HG03064 (cell line): ENCODE results near the gene HGFAC.

ENCODE experiments used
- ATAC-seq: cut with Tn5 transposase; IDR thresholded peaks from one replicate; pipeline ENCODE4 v1.9.1; 2021; ENCODE audit warnings: low read depth; ENCODE audit not compliant: unreplicated experiment

The HGFAC gene

DNA sequence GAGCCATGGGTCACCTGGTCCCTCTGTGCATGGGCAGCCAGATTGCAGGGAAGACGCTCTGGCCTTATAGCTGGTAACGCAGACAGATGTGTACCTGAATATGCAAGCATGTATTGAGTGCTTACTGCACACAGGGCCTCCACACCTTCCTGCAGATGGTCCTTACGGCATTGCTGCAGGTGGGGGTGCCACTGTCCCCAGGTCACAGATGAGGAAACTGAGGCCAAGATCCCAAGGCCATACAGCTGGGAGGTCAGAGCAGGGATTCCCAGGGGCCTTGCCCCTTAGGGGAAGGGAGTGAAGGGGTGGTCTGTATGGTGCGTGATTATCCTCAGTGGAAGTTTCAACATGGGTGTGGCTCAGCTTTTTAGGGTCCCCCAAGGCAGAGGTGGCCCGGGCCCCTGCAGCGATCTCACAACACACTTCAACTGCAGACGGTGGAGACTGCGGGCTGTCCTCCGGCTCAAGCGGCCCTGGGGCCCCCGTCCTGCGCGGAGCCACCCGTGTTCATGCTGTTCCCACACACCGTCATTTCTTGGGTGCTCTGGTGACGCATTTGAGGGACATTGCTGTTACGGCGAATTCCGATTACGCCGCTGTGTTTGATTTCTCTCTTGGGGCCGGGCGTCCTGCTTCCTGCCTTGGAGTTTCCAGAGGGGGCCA lies 29.5 kb downstream of the HGFAC start:
- no peak for ATAC-seq

DNA sequence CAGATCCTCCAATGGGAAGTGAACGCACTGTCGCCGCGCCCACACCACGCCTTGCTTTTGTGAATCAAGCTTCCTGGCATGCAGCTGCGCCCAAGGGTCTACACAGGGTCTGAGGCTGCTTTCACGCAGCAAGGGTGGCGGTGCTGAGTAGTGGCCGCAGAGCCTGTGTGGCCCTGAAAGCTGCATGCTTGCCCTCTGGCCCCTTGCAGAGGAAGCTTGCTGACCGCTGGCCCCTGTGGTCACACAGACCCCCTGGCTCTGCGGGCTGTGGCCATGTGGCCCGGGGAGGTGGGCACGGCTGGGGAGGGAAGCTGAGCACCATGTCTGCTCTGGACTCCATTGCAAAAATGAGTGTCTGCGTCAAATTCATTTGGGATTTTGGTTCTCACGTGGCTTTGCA lies 30.1 kb downstream of the HGFAC start:
- no peak for ATAC-seq

DNA sequence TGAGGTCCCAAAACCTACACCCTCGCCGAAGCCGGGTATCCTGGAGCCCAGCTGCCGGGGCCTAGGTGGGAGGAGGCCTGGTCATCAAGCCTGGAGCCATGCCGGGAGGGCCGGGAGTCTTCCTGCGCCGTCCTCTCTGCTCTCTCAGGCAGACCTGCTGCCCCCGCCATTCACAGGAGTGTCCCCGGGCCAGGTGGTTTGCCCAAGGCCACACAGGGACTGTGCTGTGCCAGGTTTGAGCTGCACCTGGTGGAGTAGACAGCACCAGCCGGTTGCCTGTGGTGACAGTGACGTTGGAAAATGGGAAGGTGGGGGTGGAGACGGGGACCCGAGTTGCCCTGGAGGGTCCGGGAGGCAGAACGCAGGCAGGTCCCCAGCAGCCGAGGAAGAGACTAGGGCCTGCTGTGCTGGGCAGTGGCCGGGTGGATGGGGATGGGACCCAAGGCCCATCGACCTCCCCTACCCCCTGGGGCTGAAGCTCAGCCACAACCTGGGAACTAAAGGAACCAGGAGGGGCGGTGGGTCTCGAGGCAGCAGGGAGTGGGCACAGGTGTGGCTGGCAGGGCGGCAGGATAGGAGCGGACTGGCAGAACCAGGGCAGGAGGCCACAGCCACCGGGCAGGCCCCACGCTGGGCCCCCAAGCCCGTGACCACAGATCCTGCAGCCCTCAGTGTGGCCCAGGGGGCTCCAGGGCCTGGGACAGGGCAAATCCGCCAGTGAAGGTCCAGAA lies 30.8 kb downstream of the HGFAC start:
- ATAC-seq, result no peak

DNA sequence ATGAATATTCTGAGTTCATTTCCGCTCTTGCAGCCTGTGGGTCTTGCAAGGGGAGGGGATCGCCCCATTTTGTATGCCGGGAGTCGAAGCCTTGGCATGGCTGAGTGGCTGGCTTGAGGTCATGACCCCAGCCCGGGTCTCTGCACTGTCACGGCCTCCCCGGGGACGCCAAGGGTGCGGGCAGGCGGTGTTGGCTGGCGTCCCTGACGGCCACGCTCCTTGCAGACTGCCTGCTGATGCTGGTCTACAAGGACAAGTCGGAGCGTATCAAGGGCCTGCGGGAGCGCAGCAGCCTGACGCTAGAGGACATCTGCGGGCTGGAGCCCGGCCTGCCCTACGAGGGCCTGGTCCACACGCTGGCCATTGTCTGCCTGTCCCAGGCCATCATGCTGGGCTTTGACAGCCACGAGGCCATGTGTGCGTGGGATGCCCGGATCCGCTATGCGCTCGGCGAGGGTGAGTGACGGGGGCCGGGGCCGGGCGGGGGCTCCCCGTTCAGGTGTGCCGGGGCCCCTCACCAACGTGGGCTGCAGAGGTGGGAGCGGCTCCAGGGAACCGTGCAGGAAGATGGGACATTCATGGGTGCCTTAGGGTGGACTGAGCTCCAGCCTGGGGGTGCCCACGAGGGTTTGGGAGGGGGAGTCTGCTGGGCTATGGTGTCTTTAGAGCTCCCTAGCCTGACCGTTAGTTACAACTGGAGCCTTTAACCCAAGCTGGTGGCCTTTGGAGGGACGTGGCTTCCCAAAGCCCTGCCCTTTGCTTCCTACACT lies 31.6 kb downstream of the HGFAC start:
- ATAC-seq, result no peak

DNA sequence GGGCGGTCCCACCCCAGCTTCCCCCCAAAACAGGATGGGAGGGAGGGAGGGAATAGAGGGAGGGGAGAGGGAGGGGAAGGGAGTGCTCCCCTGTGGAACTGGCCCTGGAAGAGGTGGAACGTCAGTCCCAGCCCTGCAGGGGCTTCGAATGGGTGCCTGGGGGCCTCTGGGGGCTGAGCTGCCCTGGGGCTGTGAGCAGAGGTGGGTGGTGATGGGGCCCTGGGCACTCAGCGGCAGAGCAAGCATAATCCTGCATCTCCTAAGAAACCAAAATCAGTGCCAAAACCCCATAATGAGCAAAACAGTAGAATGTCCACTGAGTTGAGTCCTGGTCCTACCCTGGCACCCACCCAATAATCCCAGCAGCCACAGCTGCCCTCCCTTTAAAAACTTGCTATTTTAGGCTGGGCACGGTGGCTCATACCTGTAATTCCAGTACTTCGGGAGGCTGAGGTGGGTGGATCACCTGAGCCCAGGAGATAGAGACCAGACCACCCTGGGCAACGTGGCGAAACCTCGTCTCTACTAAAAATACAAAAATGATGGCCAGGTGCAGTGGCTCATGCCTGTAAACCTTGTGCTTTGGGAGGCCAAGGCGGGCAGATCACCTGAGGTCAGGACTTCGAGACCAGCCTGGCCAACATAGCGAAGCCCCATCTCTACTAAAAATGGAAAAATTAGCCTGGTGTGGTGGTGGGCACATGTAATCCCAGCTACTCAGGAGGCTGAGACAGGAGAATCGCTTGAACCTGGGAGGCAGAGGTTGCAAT lies 32.4 kb downstream of the HGFAC start:
- ATAC-seq, result no peak

DNA sequence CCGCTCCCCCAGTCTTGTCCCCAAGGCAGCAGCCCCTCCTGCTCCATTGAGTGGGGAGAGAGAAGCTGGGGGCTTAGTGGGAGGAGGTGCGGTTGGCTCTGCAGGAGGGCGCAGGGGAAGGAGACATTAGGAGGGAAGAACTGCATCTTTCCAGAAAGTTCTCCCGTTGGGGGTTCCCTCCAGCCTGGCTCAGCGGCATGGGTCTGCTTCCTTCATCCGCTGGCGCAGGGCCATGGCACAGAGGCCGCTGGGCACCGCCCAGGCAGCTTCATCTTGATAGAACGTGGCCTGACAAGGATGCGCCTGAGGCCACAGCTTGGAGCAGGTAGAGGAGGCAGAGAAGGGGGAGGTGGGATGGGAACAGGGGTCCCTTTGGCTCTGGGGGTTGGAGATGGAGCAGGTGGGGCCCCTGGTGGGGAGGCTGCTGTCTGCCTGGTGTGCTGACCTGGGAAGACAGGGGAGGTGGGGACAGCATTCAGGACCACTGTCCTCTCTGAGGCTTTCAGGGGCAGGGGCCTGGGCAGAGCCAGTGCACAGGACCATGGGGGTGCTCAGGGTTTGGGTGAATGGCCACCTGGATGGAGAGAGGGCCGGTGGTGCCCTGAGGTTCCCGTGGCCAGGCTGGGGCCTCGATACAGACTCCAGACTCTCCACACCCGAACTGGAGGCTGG lies 33.4 kb downstream of the HGFAC start:
- no peak for ATAC-seq

DNA sequence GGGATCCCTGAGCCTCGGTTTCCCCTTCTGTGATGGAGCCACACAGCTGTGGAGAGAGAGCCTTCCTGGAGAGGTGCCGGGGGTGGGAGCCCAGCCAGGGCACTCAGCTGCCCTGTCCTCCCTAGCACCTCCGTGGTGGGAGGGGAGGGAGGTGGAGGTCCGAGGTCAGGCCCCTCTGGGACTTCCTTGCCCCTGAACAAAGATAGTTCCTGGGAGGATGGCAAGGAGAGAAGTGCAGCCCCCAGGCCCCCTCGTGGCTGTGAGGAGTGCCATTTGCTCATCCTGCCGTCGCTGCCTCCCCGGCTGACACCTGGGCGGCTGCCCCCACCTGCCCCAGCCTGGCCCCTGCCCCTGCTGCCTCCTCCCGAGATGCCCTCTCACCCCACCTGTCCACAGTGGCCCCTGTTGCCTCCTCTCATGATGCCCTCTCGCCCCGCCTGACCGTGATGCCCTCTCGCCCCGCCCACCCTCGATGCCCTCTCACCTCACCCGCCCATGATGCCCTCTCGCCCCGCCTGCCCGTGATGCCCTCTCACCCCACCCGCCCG lies 34.0 kb downstream of the HGFAC start:
- no peak for ATAC-seq

DNA sequence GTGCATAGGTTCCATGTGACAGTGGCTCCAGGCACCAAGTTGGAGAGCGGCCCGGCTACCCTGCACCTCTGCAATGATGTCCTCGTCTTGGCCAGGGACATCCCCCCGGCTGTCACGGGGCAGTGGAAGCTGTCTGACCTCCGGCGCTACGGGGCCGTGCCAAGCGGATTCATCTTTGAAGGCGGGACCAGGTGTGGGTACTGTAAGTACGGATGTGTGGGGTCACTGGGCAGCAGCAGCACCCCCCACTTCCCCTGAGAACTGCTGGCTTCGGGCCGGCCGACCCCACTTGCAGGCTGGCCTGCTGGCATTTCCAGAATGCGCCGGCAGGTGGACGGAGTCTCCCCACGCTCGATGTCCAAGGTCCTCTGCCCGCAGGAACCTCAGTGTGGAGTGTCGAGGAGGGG lies 34.6 kb downstream of the HGFAC start:
- ATAC-seq, result no peak

DNA sequence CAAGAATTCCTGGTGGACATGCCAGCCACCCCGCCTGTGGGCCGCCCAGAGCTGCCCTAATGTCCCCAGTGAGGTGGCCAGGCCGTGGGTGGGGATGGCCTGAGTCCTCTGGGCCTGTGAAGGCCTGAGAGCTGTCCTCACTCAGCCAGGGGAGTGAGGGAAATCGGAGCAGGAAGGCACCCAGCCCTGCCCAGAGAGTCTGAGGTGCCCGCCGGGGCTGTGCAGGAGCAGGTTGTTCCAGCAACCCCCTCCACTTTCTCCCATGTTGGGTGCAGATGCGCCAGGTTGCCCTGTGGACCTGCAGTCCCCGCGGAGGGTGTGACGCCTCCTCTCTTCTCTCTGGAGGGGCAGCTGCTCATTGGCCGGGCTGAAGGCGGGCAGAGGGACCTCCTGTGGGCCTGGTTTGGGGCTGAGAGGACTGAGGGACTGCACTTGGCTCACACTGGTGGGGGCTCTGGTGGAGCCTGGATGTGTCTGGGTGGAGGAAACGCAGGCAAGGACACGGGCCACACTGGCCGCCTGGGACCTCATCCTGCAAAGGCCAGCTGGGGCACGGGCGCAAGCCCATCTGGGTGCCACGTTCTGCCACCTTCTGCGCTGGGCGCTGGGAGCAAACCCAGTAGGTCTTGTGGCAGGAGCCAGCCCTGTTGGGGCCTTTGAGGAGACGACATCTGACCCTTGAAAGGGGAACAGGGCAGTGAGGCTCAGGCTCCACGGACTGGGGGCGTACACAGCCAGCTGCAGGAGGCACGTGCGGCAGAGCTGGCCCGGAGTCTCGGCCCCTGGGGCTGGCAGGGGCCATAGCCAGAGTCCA lies 35.4 kb downstream of the HGFAC start:
- no peak for ATAC-seq

DNA sequence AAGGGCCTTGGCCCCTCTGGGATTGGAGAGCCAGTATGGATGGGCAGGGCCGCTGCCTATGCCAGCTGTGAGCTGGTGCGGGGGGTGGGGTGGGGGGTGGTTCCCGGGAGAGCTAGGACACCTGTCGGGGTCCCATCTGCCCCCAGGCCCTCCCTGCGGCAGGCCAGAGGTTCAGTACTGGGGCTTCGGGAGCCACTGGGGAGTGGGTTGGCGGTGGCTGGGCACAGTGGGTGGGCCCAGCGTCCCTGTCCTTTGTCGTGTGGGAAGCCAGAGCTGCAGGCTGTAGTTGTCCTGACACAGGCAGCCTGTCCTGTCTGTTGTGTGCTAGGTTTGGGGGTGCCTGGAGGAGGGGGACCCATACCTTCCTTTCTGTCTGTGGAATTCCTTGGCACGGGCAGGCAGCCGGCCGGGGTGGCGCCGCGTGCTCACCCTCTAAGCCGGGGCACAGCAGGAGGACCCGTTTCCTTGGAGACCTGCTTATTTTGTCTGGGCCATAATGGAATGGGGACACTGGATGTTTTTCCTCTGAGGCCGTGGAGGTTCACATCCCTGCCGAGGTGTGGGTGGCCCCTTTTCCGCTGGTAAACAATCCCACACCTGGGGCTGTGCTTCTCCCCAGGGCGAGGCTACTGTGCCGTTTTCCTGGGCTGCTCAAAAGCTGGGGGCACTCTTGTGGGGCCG lies 36.1 kb downstream of the HGFAC start:
- no peak for ATAC-seq

DNA sequence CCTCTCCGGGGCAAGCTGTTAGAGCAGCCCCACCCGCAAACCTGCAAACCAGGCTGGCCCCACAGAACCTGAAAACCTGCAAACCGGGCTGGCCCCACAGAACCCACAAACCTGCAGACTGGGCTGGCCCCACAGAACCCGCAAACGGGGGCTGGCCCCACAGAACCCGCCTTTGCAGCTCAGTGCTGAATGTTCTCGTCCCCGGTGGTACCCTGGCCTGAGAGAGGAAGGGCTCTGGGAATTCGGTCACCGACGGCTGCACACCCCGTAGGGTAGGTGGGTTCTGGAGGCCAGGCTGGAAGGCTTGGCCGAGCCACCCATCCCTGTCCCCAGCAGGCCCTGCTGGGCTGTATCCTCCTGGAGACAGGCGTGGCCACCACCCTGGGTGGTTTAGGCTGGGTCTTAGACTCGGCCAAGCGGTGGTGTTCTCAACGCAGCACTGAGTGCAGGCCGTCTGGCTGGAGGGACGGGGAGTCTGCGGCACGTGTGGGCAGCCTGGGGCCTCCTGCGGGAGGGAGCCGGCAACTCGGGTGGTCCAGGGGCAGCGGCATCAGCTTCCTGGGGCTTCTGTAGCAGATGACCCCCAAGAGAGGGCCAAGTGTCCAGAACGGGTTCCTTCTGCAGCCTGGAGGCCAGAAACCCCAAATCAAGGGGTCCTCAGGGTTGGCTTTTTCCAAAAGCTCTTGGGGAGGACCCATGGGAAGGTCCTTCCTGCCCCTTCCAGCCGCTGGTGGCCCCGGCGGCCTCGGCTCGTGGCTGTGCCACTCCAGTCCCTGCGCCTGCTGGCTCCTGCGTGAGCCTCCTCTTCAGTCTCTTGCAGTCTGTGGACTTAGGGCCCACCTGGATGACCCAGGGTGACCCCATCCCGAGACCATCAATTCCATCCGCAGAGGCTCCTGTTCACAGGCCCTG lies 36.9 kb downstream of the HGFAC start:
- ATAC-seq, result no peak

DNA sequence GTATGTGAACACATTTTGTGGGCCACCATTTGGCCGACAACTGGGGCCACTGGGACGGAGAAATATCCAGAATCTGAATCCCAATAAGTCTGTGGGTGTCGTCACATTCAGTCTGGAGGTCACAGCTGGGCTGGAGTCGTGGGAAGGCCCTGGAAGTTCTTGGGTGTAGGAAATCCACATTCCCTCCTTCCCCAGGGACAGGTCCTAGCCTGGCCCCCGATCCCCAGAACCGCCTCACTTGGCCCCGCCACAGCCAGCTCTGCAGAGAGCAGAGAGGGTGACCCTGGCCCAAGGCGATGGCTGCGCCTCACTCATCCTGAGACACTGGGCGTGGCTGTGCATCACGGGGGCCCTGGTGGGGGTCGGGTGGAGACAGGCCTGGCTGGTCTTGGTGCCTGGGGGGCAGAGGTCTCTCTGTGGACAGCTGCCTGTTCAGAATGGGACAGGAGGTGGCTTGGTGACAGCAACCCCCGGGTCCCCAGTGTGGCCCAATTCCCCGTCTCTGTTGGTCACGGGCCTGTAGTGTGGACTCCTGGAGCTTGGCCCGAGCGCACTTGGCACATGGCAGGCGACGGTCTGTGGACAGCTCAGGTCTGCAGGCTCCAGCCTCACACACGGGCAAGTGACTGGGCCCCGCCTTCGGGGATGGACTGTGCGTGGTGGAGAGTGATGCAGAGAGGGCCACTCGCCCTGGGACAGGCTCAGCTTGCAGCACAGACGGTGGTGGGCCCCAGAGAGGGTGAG lies 37.8 kb downstream of the HGFAC start:
- ATAC-seq, result no peak

DNA sequence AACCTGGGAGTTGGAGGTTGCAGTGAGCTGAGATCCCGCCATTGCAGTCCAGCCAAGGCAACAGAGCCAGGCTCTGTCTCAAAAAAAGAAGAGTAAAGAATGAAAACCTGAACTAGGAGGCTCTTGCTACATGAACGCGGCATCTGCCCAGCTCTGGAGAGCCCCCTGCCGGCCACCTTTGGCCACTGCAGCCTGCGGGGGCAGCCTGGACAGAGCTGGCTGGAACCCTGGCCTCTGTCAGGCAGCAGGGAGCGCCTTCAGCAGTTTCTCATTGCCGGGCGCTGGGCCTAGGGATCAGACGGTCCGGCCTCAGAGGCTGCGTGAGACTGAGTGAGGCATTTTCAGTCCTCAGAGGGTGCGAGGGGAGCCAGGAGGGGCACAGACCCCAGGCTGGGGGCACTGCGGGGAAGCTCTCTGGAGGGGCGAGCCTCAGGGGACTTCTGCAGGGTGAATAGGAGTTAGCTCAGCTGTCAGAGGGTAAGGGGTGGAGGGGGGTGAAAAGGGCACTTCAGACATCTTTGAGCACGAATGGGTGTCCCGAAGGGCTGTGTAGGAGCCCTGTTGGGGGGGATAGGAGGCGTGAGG lies 38.9 kb downstream of the HGFAC start:
- ATAC-seq, result no peak

DNA sequence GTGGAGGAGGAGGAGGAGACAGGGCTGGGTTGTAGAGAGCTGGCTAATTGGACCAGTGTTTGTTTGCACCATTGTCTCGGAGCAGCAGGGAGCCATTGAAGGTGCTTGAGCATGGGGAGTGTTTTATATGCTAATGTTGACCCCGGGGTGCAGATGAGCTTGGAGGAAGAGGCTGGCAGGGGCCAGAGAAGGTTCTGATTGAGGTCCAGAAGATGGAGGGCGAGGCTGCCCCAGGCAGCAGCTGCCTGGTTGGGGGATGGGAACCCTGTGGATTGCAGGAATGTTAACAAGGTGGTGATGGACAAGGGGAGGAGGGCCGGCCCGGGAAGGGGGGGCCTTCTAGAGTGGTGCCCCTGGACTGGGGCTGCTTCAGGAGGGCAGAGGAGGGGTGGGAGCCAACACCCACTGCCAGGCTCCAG lies 39.4 kb downstream of the HGFAC start:
- ATAC-seq, result no peak

DNA sequence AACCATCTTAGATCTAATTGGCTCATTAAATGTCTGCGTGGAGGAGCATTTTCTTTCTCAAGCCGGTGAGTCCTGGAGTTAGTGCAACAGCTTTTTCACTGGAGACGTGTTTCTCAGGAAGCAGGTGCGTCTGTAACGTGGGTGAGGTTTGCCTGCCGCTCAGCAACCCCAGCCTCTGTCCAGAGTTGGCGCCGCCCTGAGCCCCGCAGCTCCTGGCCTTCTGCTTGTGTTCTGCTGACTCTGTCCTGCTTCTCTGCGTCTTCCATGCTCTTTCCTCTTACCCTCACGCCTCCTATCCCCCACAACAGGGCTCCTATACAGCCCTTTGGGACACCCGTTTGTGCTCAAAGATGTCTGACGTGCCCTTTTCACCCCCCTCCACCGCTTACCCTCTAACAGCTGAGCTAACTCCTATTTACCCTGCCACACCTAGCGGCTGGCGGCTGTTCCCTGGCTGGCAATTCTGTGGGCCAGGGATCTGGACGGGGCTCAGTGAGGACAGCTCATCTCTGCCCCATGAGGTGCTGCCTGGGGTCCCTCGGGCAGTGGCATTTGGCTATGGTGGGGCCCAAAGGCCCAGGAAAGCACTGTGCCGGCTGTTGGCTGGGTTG lies 40.1 kb downstream of the HGFAC start:
- ATAC-seq, result no peak

DNA sequence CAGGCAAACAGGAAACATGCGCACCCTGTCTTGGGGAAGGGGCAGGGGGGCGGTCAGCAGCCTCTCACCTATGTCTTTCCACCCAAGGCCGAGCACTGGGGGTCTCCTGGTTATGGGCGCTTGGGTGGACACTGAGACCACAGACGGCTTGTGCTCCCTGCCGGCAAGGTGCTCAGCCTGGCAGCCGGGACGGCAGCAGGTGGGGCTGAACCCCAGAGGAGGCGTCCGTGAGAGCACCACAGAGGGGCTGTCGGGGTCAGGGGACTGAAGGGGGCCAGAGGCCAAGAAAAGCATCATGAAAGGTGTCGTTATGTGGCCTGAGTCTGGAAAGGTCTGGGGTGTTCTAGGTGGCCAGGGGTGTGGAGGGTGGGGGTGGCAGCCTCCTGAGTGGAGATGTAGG lies 40.9 kb downstream of the HGFAC start:
- no peak for ATAC-seq
